ENCODE measurements around the gene TRAPPC5.
"Not testable (repeated sequence)": the region's sequence is repeated elsewhere in the genome, so short reads cannot be mapped to it uniquely, and the experiment has no call there.

The TRAPPC5 gene

GRCh38 chr19:7642295-7643030, 38.2 kb upstream of the TRAPPC5 start:
- DNase-seq = no peak

GRCh38 chr19:7643031-7643415, 37.6 kb upstream of the TRAPPC5 start:
- H3K4me3 Mint-ChIP-seq = no peak overlapping the region
- H3K4me1 Mint-ChIP-seq = peaks cover 29% of the 10 kb centered on the region
- no peaks in the 10 kb centered on the region for H3K27me3 Mint-ChIP-seq
- peaks cover 6 to 9% of the 10 kb centered on the region in 2 donors for H3K9me3 Mint-ChIP-seq
- ATAC-seq (no peak), DNase-seq (no peak)
- no peak overlapping the region for H3K27ac Mint-ChIP-seq

More at GRCh38 chr19:7642295-7643030, 38.2 kb upstream of the TRAPPC5 start:
- Mint-ChIP-seq H3K27me3 (no peaks in the 10 kb centered on the region), H3K9me3 (peaks cover 6 to 9% of the 10 kb centered on the region in 2 donors), H3K27ac (peak overlapping the region in 1 of 2 donors; percentile 59), H3K4me3 (no peak overlapping the region), H3K4me1 (peaks cover 35% of the 10 kb centered on the region)
- ATAC-seq = no peak

GRCh38 chr19:7643629-7644549, 36.7 kb upstream of the TRAPPC5 start:
- not testable (repeated sequence) for H3K27ac Mint-ChIP-seq, H3K9me3 Mint-ChIP-seq, H3K4me3 Mint-ChIP-seq, DNase-seq, ATAC-seq, H3K27me3 Mint-ChIP-seq
- peaks cover 21% of the 10 kb centered on the region for H3K4me1 Mint-ChIP-seq

- Mint-ChIP-seq H3K4me1 (peaks cover 14% of the 10 kb centered on the region), H3K9me3 (peaks cover 6 to 9% of the 10 kb centered on the region in 2 donors), H3K4me3 (no peak overlapping the region), H3K27me3 (no peaks in the 10 kb centered on the region), H3K27ac (no peak overlapping the region)
- ATAC-seq = no peak
- no peak for DNase-seq
Observed at GRCh38 chr19:7644550-7644877, 36.1 kb upstream of the TRAPPC5 start.

- H3K9me3 Mint-ChIP-seq = peaks cover under 1 to 3% of the 10 kb centered on the region in 2 donors
- DNase-seq (no peak), ATAC-seq (no peak)
- no peaks in the 10 kb centered on the region for H3K27me3 Mint-ChIP-seq
- H3K27ac Mint-ChIP-seq = no peak overlapping the region
- H3K4me1 Mint-ChIP-seq = peaks cover 8% of the 10 kb centered on the region
- H3K4me3 Mint-ChIP-seq = no peak overlapping the region
Observed at GRCh38 chr19:7645163-7645562, 35.5 kb upstream of the TRAPPC5 start.

GRCh38 chr19:7645656-7646425, 34.8 kb upstream of the TRAPPC5 start:
- H3K9me3 Mint-ChIP-seq = no peaks in the 10 kb centered on the region
- peaks cover 6% of the 10 kb centered on the region for H3K4me1 Mint-ChIP-seq
- H3K4me3 Mint-ChIP-seq = no peak overlapping the region
- no peaks in the 10 kb centered on the region for H3K27me3 Mint-ChIP-seq
- peak; percentile 24 for ATAC-seq
- peak overlapping the region in 1 of 2 donors; percentile 17 for H3K27ac Mint-ChIP-seq
- DNase-seq = no peak

DNA sequence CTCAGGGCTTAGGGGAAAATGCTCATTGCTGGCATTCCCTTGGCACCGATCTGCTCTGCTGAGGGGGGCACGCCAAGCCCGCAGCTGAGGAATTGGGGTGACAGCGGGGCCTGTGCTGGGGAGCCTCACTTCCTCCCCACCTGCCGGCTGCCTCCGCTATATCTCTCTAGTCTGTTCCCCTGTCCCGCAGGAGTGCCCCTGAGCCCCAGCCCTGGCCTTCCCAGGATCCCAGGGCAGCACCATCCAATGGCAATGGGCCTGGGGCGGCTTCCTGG, 34.3 kb upstream of the TRAPPC5 start:
- no peak overlapping the region for H3K27ac Mint-ChIP-seq

DNA sequence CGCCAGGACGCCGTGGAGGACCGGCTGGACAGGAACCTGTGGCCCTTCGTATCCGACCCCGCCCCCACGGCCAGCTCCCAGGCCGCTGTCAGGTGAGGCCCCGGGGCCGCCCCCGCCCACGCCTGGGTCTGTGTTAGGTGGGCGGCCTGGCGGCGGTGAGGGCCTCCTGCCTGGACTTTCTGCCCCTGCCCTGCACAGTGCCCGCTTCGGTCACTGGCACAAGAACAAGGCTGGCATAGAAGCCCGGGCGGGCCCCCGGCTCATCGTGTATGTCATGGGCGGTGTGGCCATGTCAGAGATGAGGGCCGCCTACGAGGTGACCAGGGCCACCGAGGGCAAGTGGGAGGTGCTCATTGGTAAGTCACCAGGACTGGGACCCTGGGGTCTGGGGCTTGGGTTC, 33.5 kb upstream of the TRAPPC5 start:
- Mint-ChIP-seq H3K4me1 (peaks cover 8% of the 10 kb centered on the region), H3K4me3 (no peak overlapping the region), H3K9me3 (no peaks in the 10 kb centered on the region), H3K27ac (no peak overlapping the region), H3K27me3 (no peaks in the 10 kb centered on the region)
- ATAC-seq = no peak
- no peak for DNase-seq

More for the DNA sequence above, 34.3 kb upstream of the TRAPPC5 start:
- Mint-ChIP-seq H3K9me3 (no peaks in the 10 kb centered on the region), H3K27me3 (no peaks in the 10 kb centered on the region), H3K4me3 (no peak overlapping the region), H3K4me1 (peaks cover 6% of the 10 kb centered on the region)
- no peak for DNase-seq
- no peak for ATAC-seq

- no peak for DNase-seq
- no peak for ATAC-seq
- H3K4me3 Mint-ChIP-seq = no peak overlapping the region
- H3K9me3 Mint-ChIP-seq = no peaks in the 10 kb centered on the region
- H3K27ac Mint-ChIP-seq = no peak overlapping the region
- H3K27me3 Mint-ChIP-seq = no peaks in the 10 kb centered on the region
- H3K4me1 Mint-ChIP-seq = peaks cover 15% of the 10 kb centered on the region
Observed at GRCh38 chr19:7648265-7649014, 32.2 kb upstream of the TRAPPC5 start.

- no peak for ATAC-seq
- no peak overlapping the region for H3K27ac Mint-ChIP-seq
- DNase-seq = no peak
- peaks cover 15% of the 10 kb centered on the region for H3K4me1 Mint-ChIP-seq
- H3K4me3 Mint-ChIP-seq = no peak overlapping the region
- no peaks in the 10 kb centered on the region for H3K27me3 Mint-ChIP-seq
- no peaks in the 10 kb centered on the region for H3K9me3 Mint-ChIP-seq
Observed at GRCh38 chr19:7650148-7650547, 30.5 kb upstream of the TRAPPC5 start.

GRCh38 chr19:7652061-7652641, 28.5 kb upstream of the TRAPPC5 start:
- Mint-ChIP-seq H3K27ac (peak overlapping the region; percentile 95 to 97), H3K27me3 (no peaks in the 10 kb centered on the region), H3K4me1 (peaks cover 34% of the 10 kb centered on the region), H3K4me3 (peak overlapping the region; percentile 81 to 82), H3K9me3 (no peaks in the 10 kb centered on the region)
- peak; percentile 92 for ATAC-seq
- DNase-seq = peak; percentile 83 to 87

DNA sequence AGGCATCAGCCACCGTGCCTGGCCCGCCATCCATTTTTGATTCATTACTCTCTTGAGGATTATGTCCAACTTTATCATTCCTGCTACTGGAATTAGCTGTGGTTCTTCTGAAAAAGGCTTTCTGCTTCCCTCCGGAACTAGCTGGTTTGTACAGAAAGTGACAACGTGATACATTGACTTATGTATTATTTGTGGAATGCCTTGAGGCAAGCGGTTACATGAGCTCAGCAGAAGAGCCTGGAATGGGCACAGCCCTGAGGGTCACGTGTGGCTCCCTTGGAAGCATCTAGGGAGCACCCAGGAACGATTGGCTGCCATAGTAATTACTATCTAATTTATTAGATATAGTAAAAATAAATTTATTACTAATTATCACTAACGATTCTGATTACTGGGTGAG, 26.2 kb upstream of the TRAPPC5 start:
- Mint-ChIP-seq H3K9me3 (no peaks in the 10 kb centered on the region), H3K27ac (peak overlapping the region in 1 of 2 donors; percentile 31), H3K4me1 (peaks cover 48% of the 10 kb centered on the region), H3K4me3 (no peak overlapping the region), H3K27me3 (no peaks in the 10 kb centered on the region)
- no peak for DNase-seq
- no peak for ATAC-seq

- peak overlapping the region in 1 of 2 donors; percentile 64 for H3K27ac Mint-ChIP-seq
- DNase-seq = no peak
- ATAC-seq = no peak
- peak overlapping the region in 1 of 2 donors; percentile 12 for H3K4me3 Mint-ChIP-seq
- peaks cover 48% of the 10 kb centered on the region for H3K4me1 Mint-ChIP-seq
- H3K27me3 Mint-ChIP-seq = no peaks in the 10 kb centered on the region
- no peaks in the 10 kb centered on the region for H3K9me3 Mint-ChIP-seq
Observed at GRCh38 chr19:7655581-7655980, 25.1 kb upstream of the TRAPPC5 start.

DNA sequence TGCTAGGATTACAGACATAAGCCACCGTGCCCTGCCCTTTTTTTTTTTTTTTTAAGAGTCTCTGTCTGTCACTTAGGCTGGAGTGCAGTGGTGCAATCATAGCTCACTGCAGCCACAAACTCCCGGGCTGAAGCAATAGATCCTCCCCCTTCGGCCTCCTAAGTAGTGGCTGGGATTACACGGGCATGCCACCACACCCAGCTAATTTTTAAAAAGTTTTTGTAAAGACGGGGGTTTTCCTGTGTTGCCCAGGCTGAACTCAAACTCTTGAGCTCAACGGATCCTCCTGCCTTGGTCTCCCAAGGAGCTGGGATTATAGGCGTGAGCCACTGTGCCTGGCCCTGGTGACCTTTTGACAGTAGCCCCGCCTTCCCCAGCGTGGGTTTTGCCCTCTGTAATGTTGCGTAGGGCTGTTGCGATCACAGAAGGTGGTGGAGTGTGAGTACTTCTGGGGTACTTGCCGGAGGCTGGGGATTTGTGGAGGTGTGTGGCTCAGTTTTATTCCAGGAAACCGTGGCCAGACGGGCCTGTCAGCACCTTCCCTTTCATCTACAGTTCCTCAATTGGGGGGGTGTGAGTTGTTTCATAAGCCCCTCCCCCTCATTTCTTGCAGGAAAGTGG, 23.4 kb upstream of the TRAPPC5 start:
- peak overlapping the region; percentile 77 to 80 for H3K4me3 Mint-ChIP-seq
- no peaks in the 10 kb centered on the region for H3K9me3 Mint-ChIP-seq
- no peaks in the 10 kb centered on the region for H3K27me3 Mint-ChIP-seq
- DNase-seq (peak; percentile 64 to 80), ATAC-seq (peak; percentile 88)
- peaks cover 44% of the 10 kb centered on the region for H3K4me1 Mint-ChIP-seq
- H3K27ac Mint-ChIP-seq = peak overlapping the region; percentile 82 to 91

Data from stimulated activated naive CD8-positive, alpha-beta T cell treated with anti-CD3 and anti-CD28 coated beads, Interleukin-15, amount 100 ng/mL, for 72 hours (primary cell).